SHP77 treated with DMSO at 0.1 percent for 48 hours (cell line): ENCODE measurements around the gene CORO2A.

Experiments
- DNase-seq: peaks from one replicate; lab custom pipeline; 2025; lab: John Stamatoyannopoulos, UW

Gene CORO2A

GRCh38 chr9:98192503-98193335 lies at the start of gene CORO2A:
CORO2A (minus strand) TSS chr9:98192637; CDS start chr9:98157660, 34,977 bp downstream.
- DNase-seq = peak; percentile 50

GRCh38 chr9:98241357-98242300 lies 49.2 kb upstream of the CORO2A start:
- DNase-seq = no peak

GRCh38 chr9:98240475-98240874 lies 48.0 kb upstream of the CORO2A start:
- DNase-seq = no peak

GRCh38 chr9:98236901-98237487 lies 44.6 kb upstream of the CORO2A start:
- no peak for DNase-seq

GRCh38 chr9:98235126-98235525 lies 42.7 kb upstream of the CORO2A start:
- no peak for DNase-seq

GRCh38 chr9:98234245-98234825 lies 41.9 kb upstream of the CORO2A start:
- DNase-seq = no peak

GRCh38 chr9:98232926-98233325 lies 40.5 kb upstream of the CORO2A start:
- DNase-seq = no peak

- DNase-seq = no peak
Measured at GRCh38 chr9:98231770-98232478, 39.5 kb upstream of the CORO2A start.

- no peak for DNase-seq
Measured at GRCh38 chr9:98230789-98231188, 38.4 kb upstream of the CORO2A start.

GRCh38 chr9:98230304-98230703 lies 37.9 kb upstream of the CORO2A start:
- no peak for DNase-seq

GRCh38 chr9:98229620-98230019 lies 37.2 kb upstream of the CORO2A start:
- no peak for DNase-seq

GRCh38 chr9:98229090-98229395 lies 36.6 kb upstream of the CORO2A start:
- DNase-seq = no peak

- DNase-seq = no peak
Measured at GRCh38 chr9:98228392-98229089, 36.1 kb upstream of the CORO2A start.

GRCh38 chr9:98227883-98228282 lies 35.4 kb upstream of the CORO2A start:
- no peak for DNase-seq

GRCh38 chr9:98226957-98227356 lies 34.5 kb upstream of the CORO2A start:
- DNase-seq = no peak

GRCh38 chr9:98226516-98226915 lies 34.1 kb upstream of the CORO2A start:
- DNase-seq = no peak

- no peak for DNase-seq
Measured at GRCh38 chr9:98225015-98225442, 32.6 kb upstream of the CORO2A start.

- no peak for DNase-seq
Measured at GRCh38 chr9:98222885-98223691, 30.7 kb upstream of the CORO2A start.

GRCh38 chr9:98220911-98221310 lies 28.5 kb upstream of the CORO2A start:
- DNase-seq = no peak

GRCh38 chr9:98219794-98220370 lies 27.4 kb upstream of the CORO2A start:
- no peak for DNase-seq
